Left ventricle myocardium superior (tissue), 1 donor: ENCODE data around the gene CFAP77. TPM values are rescaled to one million over a fixed set of nuclear protein-coding genes. Genes with fewer than 3 reads are reported as not detected.

Experiments
- ATAC-seq: fragments of 200-7000 bp; cut with Tn5 transposase; one replicate; pipeline ENCODE4 v1.9.1; 2020; ENCODE audit warnings: mild to moderate bottlenecking, moderate library complexity
- DNase-seq: peaks from one replicate; pipeline ENCODE4 v3.0.0-alpha.2; 2020
- intact Hi-C: fragments of 100-400 bp; cut with micrococcal nuclease; formaldehyde crosslinking; loops from one replicate; pipeline ENCODE4 v1.11.0; 2022
- total RNA-seq: library from RNA; stranded (reverse); fragmentation: NEBNext Ultra II Directional; extraction: Animal tissue kit (Norgen Biotek cat#: 25700); gene quantifications from one replicate; pipeline ENCODE4 v1.2.1, GENCODE V29; 2021
- donor health status: DM: no; HTN: yes; CAD: no; lungs with severe emphysema.

Gene CFAP77
- total RNA-seq, 1 donor from 2014 or later = 2.4 TPM

DNA sequence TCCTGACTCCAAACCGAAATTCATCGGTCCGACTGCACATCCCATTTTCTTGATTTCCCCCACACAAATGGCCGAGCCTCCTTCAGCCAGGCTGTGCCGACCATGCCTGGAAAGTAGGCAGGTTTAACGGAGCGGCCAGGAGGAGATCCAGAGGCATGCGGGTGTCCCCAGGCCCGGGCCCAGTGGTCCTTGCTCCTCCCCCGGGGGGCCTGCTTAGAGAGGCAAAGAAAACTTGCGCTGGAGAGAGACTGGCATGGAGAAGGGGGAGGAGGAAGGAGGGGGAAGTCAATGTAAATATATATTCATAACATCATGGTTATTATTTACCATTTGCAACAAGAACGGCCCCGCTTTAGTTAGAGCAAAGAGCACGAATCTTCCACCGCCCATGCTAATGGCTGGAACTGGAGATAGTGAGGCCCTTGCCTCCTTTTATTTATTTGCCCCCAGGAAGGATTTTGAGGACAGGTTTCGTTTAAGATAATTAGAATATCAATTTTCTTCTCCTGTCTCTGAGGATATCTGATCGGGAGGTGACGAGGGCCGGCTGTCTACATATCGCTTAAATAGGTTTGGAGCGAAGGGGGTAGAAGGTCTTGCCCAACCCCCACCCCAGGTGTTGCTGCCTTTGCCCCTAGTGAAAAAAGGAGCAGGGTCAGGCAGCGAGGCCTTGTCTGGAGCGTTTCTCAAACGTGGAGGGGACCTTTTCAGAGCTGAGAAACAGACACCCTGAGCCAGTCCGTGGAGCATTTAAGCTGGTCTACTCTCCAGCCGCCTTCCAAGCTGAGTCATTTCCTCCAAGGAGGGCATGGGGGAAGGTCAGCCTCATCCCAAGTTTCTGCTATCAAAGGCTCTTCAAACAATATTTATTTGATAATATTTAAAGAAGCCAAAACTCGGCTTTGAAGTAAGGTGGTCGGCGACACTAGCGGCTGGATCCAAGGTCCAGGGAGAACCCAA is 174.9 kb downstream of the CFAP77 start:
- peak; percentile 2 for DNase-seq
- intact Hi-C loops = no loop called here
- ATAC-seq = no peak

DNA sequence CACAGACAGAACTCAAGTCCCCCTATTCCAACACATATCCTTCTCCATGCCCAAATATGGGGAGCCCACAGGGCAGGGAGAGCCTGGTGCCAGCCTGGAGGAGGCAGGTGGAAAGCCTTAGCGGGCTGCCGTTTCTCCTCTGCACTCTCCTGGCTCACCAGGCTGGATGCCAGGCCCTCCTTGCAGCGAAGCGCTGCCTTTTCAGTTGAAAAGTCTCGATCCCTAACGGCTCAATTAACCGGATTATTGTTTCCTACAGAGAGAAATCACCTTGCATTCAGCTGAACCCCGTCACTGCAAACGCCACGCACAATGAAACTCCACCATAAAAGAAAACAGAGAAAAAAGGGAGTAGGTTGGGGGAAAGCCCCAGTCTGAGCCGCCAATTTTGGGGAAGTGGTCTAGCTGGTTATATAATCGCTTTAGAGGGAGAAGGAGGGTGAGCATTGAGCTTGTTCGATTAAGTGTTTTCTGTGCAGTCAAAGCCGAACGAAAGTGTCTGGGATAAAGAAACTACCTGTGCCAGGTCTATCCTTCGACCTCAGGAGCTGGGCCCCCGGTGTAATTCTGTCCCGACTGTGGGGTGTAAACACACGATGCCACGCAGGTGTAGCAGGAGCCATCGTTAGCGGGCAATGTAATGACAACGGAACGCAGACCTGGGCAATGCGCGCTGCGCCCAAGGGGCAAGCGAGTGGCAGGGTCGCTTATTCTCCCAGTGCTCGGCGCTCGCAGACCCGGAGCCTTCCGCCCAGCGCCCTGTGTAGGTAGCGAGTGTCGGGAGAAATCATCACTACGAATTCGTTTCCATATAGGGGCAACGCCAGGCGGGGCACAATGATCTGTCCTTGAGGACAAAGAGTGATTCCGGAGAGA is 176.2 kb downstream of the CFAP77 start:
- intact Hi-C loops = no loop called here
- DNase-seq = peak; percentile 7

DNA sequence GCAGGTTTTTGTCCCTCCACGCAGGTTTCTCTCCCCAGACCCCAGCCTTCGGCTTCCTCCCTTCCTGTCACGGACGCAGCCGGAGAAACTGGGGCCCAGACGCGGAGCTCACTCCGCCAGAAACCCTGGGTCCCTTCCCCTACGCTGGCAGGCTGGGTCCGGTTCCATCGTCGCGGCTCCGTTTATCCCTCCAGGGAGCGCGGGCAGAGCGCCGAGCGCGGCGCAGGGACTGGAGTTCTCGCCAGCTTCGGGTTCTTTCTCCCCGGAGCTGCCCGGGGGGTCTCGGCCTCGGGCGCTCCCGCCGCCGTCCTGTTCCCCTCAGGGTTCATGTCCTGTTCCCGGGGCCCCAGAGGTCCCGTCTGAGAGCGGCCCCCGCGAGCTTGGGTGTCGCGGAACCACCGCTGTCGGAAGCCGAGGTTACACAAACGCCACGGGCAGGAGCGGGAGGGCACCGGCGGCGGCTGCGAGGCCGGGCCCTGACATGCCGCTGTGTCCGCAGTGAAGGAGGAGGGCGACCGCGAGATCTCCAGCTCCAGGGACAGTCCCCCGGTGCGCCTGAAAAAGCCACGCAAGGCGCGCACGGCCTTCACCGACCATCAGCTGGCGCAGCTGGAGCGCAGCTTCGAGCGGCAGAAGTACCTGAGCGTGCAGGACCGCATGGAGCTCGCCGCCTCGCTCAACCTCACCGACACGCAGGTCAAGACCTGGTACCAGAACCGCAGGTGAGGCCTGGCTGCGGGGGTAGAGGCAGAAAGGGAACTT is 177.0 kb downstream of the CFAP77 start:
- no peak for ATAC-seq
- peak; percentile 26 for DNase-seq
- intact Hi-C loops = no loop called here

More for the DNA sequence above, 176.2 kb downstream of the CFAP77 start:
- no peak for ATAC-seq

DNA sequence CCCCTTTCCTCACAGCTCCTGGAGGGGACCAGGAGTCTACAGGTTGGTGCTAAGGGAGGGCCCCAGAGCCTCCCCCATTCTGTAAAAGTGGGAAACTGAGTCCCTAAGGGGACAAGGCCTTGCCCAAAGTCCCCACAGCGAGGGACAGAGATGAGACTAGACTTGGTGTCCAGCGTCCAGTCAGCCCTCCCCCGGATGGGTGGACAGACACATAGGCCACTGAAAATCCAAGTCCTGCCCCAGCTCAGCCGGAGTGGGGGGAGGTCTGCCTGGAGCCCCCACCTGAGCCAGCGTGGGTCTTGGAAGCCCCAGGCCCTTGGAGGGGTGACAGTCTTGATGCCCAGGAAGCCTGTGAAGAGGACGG is 177.6 kb downstream of the CFAP77 start:
- ATAC-seq (no peak), DNase-seq (peak; percentile 6)
- intact Hi-C loops = no loop called here

DNA sequence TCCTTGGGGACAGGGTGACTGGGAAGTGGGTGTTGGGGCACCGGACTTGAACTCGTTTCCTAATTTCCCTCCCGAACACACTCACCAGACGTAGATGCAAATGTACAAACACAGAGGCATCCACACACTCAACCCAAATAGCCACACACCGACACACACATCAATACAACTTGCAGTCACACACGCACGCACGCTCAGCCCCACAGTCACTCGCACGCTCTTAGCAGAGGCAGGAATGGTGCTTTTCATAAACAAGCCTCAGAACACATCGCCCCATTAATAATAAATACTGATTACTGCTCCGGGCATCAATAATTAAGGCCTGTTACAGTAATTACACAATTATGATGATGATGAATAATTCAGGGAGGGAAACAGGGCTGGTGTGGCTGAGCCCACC is 178.1 kb downstream of the CFAP77 start:
- intact Hi-C loops = no loop called here
- ATAC-seq (no peak), DNase-seq (no peak)

DNA sequence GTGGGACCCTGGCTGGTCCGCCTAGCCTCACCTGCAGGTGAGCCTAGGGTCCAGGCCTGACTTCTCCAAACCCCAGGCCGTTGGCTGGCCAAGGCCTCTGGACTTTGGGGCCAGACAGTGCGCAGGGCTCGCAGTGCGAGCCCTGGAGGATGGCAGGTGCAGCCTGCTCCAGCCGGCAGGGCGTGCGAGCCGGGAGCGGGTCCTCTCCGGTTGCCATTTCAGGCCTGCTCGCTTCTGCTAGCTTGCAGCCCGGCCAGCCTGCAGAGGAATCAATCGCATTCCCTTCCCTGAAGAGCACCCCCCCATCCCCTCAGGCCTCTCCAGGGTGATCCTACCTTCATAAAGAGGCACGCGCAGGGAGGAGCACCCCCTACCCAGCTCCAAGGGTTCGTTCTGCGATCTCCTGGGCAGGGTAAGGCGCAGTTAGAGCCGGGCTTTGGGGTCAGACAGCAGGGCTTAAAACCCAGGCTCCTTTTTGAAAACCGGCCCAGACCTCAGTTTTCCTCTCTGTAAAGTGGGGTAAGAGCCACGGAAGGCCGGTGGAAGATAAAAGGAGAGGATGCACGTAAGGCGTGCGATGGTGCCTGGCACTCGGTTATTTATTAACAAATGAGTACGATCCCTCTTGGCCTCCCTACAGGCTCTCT is 178.6 kb downstream of the CFAP77 start:
- DNase-seq = peak; percentile 11
- intact Hi-C loops = no loop called here
- no peak for ATAC-seq

DNA sequence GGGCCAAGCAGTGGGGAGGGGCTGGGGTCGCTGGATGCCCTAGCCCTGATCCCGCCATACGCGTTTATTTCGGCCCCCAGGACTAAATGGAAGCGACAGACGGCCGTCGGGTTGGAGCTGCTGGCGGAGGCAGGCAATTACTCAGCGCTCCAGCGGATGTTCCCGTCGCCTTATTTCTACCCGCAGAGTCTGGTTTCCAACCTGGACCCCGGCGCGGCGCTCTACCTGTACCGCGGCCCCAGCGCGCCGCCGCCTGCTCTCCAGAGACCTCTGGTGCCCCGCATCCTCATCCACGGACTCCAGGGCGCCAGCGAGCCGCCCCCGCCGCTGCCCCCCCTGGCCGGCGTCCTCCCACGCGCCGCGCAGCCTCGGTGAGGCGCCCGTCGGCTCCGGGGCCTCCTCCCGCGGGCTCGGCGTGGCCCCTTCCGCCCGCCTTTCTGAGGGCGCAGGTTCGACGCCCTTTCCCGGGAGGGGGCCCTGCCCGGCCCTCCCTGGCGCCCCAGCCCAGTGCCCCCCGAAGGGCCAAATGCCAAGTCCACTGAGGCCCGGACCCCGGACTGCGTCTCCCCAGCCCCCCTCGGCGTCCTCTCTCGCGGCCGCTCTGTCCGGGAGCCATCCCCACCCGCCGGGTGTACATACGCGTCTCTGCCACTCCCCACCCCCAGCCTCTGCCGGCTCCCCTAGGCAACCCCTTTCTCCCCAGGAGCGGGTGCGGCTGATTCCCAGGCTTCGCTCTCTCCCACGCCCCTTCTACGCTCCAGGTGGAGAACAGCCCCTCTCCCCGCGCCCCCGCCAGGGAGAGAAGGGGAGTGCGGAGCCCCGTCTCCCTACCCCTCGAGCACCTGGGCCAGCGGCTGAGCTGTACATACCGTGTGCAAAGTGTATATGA is 179.4 kb downstream of the CFAP77 start:
- intact Hi-C loops = no loop called here

DNA sequence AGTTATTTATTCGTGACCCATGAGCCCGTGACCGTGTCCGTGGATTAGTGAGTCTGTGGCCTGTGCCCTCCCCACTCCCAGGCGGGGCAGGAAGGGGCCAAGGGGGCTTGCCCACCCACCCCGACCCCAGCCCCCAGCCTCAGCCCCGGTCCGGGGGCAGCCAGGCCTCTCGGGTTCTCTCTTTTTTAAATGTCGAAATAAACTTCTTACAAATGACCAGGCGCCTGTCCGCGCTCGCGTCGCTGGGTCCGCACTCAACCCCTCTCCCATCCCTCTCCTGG is 180.0 kb downstream of the CFAP77 start:
- intact Hi-C loops = no loop called here
- ATAC-seq (no peak), DNase-seq (no peak)

More for the DNA sequence above, 179.4 kb downstream of the CFAP77 start:
- ATAC-seq (no peak), DNase-seq (peak; percentile 16)

GRCh38 chr9:132590318-132591182 is 180.5 kb downstream of the CFAP77 start:
- DNase-seq = peak; percentile 9

GRCh38 chr9:132591244-132591643 is 181.2 kb downstream of the CFAP77 start:
- intact Hi-C loops = no loop called here
- no peak for ATAC-seq
- DNase-seq = peak; percentile 2

More at GRCh38 chr9:132590318-132591182, 180.5 kb downstream of the CFAP77 start:
- ATAC-seq = no peak
- intact Hi-C loops = no loop called here

GRCh38 chr9:132591751-132592314 is 181.8 kb downstream of the CFAP77 start:
- ATAC-seq (no peak), DNase-seq (no peak)
- intact Hi-C loops = no loop called here

- intact Hi-C loops = no loop called here
- DNase-seq (no peak), ATAC-seq (no peak)
These were observed 182.4 kb downstream of the CFAP77 start for GRCh38 chr9:132592451-132592850.

- intact Hi-C loops = no loop called here
- DNase-seq (no peak), ATAC-seq (no peak)
These were observed 184.4 kb downstream of the CFAP77 start for GRCh38 chr9:132594412-132594811.

- ATAC-seq (no peak), DNase-seq (no peak)
- intact Hi-C loops = no loop called here
These were observed 185.3 kb downstream of the CFAP77 start for GRCh38 chr9:132595319-132595718.

DNA sequence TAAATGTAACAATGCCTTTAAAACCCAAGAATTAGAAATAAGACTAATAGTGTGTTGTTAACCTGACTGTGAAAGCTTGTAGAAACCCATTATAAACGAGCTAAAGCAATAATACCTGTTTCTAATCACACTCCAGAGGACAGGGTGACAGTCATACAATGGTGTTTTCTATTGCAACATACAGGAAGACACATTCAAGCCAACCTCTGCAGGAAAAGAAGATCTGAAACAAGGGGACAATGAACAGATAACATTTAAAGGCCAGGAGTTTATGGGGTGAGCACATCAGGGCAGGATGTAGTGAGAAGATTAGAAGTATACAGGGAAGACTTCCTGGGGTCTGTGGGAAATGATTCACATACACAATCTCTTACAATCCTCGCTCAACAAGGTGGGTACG is 186.2 kb downstream of the CFAP77 start:
- no peak for DNase-seq
- no peak for ATAC-seq
- intact Hi-C loops = no loop called here

GRCh38 chr9:132597073-132597775 is 187.2 kb downstream of the CFAP77 start:
- ATAC-seq = peak; percentile 97

More at GRCh38 chr9:132597073-132597775, 187.2 kb downstream of the CFAP77 start:
- intact Hi-C loops = no loop called here
- peak; percentile 89 for DNase-seq
